Hindlimb muscle (tissue), 1 donor: ENCODE measurements around the gene ZNF654. TPM values are rescaled to one million over a fixed set of nuclear protein-coding genes. Genes with fewer than 3 reads are reported as not detected.
"Not testable (repeated sequence)": the region's sequence is repeated elsewhere in the genome, so short reads cannot be mapped to it uniquely, and the experiment has no call there.

Experiments
- DNase-seq: peaks from one replicate; pipeline ENCODE4 v3.0.0-alpha.2; 2013
- polyA plus RNA-seq: library from polyadenylated mRNA; unstranded; fragments of 120-200 nt; gene quantifications from one replicate; pipeline ENCODE4 v1.2.1, GENCODE V29; 2013; ENCODE audit not compliant: insufficient read length

Gene ZNF654
- polyA plus RNA-seq, 1 donor = 9.2 TPM

DNA sequence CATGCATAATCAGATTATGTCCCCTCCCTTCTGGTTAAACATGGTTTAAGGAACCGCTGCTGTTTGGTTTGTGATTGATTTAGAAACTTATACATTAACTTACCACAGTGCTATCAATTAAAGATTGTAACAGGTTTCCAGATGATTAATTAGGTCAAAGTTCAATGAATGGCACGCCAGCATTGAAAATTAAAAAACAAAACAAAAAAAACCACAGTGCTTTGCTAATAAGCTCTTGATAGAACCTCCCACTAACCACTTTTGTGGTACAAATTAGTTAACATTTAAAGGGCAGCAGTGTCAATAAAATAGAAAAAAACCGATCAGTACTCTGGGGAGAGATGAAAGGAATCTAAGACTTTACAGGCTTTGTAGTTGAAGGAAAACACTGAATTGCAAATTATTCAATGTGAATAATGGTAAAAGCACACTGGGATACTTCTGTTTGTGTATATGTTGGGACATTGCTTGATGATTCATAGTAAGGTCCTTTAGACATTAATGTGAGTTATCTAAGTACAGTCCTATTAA lies 83.1 kb downstream of the ZNF654 start:
- DNase-seq = no peak

DNA sequence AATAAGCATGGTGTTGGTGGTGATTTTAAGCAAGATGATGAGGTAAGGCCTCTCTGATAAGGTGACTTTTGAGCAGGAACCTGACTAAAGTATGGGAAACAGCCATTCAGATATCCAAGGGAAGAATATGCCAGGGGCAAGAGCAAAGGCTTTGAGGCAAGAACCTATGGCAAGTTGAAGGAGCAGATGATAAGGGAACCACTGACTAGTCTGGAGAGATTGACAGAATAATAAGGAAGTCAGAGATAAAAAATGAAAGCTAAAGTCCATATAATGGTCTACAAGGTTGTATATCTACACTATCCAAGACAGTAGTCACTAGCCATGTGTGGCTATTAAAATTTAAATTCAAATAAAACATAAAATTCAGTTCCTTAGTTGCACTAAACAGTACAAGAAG lies 88.2 kb downstream of the ZNF654 start:
- no peak for DNase-seq

DNA sequence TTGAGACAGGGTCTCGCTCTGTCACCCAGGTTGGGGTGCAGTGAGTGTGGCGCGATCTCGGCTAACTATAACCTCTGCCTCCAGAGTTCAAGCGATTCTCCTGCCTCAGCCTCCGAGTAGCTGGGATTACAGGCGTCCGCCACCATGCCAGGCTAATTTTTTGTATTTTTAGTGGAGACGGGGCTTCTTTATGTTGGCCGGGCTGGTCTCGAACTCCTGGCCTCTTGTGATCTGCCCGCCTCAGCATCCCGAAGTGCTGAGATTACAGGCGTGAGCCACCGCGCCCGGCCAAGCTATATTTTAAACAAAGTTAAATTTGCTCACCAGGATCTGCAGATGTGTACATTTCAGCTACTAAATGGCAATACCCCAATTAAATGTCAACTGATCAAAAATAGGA lies 89.6 kb downstream of the ZNF654 start:
- DNase-seq = no peak

DNA sequence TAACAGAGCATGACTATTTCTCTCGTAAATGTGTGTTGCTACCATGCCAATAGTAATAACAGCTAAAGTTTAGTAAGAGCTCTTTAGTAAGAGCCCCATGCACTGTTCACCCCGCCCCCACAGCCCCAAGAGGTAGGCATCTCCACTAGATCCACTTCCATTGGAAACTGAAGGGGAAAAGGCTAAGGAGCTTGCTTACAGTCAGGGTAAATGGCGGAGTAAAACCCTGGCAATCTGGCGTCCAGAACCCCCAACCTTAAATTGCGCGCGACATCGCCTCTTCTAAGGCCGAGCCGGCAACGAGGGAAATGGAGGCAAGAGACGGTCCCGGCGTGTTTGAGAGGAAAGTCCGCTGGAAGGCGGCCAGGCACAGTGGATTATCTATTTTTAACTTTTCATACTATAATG lies 90.0 kb downstream of the ZNF654 start:
- no peak for DNase-seq

DNA sequence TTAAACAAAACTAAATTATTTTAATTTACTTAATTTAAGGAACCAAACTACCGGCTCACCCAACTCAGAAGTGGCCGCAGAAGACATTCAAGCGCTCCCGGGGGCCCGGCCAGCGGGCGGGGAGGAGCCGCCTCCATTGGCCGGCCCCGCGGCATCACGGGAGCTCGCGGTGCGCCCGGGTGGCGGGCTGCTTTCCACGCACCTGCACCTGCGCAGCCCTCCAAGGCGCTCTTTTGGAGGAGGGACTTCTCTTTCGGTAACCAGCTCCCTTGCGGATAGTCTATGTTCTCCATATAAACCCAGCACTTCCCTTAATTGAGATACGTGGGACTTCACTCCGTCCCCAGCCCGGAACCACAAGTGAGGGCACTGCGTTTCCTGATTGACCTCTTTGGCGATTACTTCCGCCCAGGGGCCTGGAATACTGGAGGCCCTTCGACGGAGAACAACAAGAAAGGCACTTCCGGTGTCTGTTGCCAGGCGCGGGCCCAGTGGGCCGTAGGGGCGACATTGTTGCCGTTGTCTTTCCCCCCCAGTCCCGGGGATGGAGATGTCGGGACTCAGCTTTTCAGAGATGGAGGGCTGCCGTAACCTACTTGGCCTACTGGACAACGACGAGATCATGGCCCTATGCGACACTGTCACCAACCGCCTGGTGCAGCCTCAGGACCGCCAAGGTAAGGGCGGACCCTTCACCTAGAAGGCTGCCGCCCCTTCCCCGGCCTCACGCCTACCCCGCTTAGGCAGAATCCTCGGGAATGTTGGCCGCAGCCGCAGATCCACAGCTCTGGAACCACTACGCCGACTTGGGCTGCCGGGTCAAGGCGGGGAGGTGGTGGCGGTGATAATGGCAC lies 90.7 kb downstream of the ZNF654 start, which contains the start of gene C3orf38:
Gene C3orf38 (plus strand): TSS at position 451 of the 854 bp plus-strand sequence. CDS start 94 bp downstream, at position 545.
- DNase-seq = peak; percentile 91

DNA sequence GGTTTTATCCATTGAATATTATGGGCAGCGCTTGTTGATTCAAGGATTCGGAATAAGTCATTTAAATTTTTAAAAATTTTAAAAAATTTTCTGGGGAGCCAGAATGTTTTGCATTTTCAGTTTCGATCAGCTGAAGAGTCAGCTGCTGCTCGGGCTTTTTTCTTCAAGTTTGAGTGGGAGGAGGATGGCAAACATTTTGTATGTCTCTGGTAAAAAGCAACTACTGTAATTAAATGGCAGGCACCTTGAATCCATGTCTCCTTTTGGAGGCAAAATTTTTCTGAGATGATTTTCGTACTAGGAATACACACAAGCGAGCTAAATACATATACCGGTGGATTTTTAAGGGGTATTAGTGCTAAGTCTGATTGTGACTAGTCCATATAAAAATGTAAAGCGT lies 91.3 kb downstream of the ZNF654 start:
- DNase-seq = peak; percentile 29

DNA sequence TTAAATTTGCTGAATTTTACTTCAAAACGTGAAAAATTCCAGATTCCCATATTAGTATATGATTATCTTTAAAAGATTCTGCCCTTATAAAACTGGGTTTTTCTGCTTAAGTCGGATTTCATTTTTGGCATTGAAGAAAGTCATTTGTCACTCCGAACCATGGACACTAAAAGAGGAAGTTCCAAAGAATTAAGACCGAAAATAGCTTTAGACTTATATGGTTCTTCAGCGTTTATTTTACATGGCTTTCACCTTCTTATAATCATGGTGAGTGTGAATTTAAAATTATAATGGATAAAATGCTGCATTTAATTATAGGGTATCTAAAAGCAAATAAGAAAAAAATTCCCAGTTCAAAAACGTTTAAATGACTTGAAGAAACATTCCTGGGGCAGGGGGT lies 91.8 kb downstream of the ZNF654 start:
- DNase-seq = no peak

DNA sequence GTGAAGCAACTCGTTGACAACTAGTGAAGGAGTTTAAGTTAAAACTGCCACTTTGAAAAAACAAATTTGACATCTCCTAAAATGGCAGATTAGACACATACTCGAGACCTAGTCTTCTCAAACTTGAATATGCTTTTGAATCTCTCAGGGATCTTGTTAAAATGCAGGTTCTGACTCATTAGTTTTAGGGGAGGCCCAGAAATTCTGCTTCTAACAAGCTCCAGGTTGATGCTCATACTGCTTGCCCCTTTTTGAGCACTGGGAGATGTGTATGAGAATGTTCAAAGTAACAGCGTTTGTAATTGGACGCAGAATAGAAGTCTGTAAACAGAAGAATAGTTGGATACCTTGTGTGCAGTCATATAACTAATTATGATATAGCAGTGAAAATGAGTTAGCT lies 92.3 kb downstream of the ZNF654 start:
- no peak for DNase-seq

DNA sequence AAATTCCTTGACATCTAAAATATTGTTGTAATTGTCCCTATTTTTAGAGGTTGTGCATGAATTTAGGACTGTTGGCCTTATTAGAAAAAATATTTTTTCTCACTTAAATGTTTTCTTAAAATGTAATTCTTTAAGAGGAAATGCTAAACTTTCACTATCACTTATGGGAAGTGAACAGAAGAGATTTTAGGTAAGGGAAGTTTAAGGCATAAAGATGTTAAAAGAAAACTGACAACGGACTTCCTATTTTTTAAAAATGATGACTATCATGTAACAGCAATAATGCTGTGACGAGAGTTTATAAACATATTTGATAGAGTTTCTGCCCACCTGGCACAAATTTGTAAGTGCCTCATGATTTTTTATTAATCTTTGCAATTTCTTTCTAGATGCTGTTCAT lies 93.8 kb downstream of the ZNF654 start:
- no peak for DNase-seq

DNA sequence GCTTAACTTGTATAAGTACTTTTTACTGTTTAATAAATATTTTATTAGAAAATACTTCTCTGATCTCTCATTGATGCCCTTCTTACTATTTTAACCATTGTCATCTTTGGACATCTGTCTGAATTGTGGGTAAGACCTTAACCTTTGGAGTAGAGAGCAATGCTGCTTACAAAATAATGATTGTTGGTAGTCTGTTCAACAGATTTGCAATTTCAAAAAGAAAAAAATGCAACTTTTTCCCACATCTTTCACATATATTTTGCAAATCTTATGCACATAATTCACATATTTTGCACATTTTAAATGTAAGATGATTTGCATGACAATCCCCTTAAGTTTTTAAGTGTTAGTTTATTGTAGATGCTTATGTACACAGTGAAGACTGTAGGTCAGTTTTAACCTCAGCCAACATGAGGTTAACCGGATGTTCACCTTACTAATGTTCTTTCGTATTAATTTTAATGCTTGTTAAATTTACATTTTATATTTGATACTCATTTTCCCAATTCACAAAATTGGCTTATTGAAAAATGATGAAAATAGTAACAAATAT lies 107.4 kb downstream of the ZNF654 start:
- no peak for DNase-seq

DNA sequence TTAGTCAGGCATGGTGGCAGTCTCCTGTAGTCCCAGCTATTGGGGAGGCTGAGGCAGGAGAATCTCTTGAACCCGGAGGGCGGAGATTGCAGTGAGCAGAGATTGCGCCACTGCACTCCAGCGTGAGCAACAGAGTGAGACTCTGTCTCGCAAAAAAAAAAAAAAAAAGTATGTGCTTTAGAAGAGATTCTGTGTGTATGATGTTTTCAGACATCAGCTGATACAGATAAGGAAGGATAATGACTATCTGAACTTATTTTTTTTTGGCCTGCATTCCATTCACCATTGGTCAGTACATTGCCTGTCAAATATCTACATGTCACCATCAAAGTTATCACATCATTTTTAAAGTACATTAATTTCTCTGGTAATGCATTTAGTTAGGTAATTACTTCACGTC lies 108.1 kb downstream of the ZNF654 start:
- no peak for DNase-seq

DNA sequence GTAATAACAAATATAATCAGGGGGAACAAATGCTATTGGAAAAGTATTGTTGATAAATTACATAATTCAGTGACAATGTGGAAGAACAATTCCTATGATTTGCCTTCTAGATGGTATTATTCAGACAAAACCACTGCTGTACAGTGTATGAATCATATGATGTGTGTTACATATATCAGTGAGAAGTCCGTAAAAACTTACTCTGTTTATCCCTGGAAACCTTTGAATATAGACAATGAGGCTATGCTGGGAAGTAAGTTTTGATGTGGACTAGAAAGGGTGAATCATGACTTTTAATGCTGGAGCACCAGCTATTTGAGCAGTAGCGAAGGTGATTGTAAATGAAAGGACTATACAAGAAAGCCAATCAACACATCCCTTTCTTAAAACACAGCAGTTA lies 108.6 kb downstream of the ZNF654 start:
- DNase-seq = no peak

DNA sequence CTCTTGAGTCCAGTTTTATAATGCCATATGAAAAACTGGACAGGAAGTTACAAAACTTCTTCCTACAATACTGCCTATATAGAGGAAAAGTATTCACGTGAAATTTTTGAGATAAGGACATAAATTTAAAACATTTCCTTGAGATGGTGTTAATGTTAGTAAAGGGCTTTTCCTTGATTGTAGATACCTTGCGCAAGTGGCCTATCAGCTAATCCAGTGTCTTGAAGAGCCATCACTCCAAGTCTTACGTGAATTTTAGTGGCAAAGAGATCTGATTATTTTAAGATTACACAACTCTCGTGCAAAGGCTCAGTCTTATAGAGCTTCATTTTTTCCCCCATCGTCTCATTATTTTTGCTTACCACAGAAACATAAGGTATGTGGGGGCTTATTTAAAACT lies 109.1 kb downstream of the ZNF654 start:
- DNase-seq = no peak

DNA sequence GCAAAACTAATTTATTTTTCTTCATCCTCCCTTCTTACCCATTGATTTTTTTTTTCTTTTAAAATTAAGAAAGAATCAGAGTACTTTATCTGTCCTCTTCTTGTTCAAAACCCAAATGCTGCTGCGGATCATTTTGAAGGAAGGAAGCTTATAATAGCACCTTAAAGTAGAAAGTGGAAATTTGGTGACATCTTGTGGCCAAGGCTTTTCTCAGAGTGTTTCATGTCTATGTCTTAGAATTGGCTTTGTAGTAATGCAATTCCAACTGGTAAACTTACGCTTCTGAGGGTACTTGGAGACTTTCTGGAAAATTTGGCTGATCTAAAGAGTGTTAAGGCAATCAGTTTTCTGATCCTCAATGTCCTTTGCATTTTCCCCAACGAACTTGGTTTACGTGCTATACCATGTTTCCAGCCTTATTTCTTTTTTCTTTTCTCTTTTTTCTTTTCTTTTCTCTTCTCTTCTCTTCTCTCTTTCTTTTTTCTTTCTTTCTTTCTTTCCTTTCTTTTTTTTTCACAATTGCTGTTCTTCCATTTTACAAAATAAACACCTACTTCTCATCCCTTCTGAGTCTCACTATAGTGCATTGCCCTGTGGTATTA lies 121.4 kb downstream of the ZNF654 start:
- DNase-seq = peak; percentile 29

DNA sequence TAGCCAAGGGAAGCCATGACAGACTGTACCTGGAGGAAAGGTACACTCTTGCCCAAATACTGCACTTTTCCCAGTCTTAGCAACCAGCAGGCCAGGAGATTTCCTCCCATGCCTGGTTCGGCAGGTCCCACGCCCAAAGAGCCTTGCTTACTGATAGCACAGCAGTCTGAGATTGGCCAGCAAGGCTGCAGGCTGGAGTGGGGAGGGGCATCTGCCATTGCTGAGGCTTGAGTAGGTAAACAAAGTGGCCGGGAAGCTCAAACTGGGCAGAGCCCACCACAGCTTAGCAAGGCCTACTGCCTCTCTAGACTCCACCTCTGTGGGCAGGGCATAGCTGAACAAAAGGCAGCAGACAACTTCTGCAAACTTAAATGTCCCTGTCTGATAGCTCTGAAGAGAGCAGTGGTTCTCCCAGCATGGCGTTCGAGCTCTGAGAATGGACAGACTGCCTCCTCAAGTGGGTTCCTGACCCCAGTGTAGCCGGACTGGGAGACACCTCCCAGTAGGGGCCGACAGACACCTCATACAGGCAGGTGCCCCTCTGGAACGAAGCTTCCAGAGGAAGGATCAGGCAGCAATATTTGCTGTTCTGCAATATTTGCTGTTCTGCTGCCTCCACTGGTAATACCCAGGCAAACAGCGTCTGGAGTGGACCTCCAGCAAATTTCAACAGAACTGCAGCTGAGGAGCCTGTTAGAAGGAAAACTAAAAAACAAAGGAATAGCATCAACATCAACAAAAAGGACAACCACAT lies 123.3 kb downstream of the ZNF654 start:
- DNase-seq = not testable (repeated sequence)

DNA sequence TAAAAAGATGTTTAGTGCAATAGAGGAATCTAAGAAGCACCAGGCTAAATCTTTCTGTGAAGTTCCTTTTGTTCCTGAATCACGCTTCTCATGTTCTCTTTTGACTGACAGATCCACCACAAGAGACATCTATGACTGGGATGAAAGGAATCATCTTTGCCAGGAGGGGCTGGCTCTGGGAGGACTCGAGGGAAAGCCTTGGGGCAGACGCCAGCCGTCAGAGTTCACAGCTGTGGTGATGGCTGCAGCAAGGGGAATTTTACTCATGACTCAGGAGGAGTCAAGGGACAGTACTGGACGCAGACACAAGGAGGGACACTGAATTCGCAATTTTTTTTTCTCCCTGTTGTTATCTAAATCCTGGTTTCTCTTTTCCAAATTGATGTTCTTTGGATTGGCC lies 129.4 kb downstream of the ZNF654 start:
- no peak for DNase-seq

DNA sequence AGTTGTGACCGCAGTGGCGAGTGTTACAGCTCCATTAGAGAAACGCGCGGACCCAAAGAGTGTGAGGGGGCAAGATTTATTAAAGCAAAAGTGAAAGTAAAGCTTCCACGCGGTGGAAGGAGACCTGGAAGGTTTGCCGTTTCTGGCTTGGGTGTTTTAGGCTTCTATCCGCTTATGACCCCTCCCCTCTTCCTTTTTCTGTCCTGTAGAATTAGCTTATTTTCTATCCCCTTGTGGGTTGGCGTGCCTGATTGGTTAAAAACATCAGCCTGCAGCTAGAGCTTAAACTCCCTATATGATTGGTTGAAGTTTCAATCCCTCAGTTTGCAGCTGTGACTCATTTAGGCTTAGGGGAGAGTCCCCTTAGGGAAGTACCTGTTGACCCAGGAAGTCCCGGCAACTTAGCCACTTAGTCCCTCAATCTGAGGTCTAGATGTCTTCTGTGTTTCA lies 130.3 kb downstream of the ZNF654 start:
- DNase-seq = no peak

DNA sequence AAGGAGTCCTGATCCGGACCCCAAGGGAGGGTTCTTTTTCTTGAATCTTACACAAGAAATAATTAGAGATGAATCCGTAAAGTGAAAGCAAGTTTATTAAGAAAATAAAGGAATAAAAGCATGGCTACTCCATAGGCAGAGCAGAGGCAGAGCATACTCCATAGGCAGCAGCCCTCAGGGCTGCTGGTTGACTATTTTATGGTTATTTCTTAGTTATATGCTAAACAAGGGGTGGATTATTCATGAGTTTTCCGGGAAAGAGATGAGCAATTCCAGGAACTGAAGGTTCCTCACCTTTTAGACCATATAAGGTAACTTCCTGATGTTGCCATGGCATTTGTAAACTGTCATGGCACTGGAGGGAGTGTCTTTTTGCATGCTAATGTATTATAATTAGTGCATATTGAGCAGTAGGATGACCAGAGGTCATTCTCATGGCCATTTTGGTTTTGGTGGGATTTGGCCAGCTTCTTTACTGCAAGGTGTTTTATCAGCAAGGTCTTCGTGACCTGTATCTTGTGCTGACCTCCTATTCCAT lies 132.9 kb downstream of the ZNF654 start:
- no peak for DNase-seq

DNA sequence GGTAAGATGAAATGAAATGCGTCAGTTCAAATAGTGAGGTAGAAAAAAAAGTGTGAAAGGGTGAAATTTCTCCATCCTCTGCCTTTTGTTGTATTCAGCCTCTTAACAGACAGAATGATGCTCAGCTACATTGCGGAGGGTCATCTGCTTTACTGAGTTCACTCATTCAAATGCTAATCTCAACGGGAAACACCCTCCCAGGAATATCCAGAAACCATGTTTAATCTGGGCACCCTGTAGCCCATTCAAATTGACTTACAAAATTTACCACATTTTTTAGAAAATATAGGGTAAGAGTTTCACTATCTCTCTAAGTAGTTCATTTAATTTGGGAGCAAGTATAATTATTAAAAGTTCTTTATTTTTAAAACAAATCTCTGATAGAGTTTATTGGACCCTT lies 133.6 kb downstream of the ZNF654 start:
- no peak for DNase-seq
